Activated B cell treated with CpG ODN at 0.5 μM for 24 hours (primary cell): Measurements from ENCODE around the gene TECPR2. TPM values are rescaled to one million over a fixed set of nuclear protein-coding genes. Genes with fewer than 3 reads are reported as not detected.

ENCODE experiments used
- ATAC-seq: fragments of 200-7000 bp; cut with Tn5 transposase; one replicate; pipeline ENCODE4 v1.10.0; 2021; ENCODE audit warnings: low read depth, mild to moderate bottlenecking, moderate library complexity
- CTCF ChIA-PET: fragments of 350-600 bp; sonication (Branson Sonifier 250); formaldehyde crosslinking; loops from one replicate; lab custom pipeline; 2021; ENCODE audit warnings: antibody characterized with exemption; lab: Charles Lee
- POLR2A ChIA-PET: fragments of 350-600 bp; sonication (Branson Sonifier 250); formaldehyde crosslinking; loops from one replicate; lab custom pipeline; 2021; ENCODE audit warnings: antibody characterized with exemption; lab: Charles Lee
- DNase-seq: peaks from one replicate; pipeline ENCODE4 v3.0.0; 2022
- H3K27ac Mint-ChIP-seq: one replicate; pipeline ENCODE4 v1.8.0; 2020; ENCODE audit warnings: mixed read lengths
- H3K27me3 Mint-ChIP-seq: one replicate; pipeline ENCODE4 v1.8.0; 2021; ENCODE audit warnings: mixed read lengths
- H3K36me3 Mint-ChIP-seq: one replicate; pipeline ENCODE4 v1.8.0; 2021; ENCODE audit warnings: low read depth, mixed read lengths
- H3K4me1 Mint-ChIP-seq: one replicate; pipeline ENCODE4 v1.8.0; 2021; ENCODE audit warnings: mixed read lengths
- H3K4me3 Mint-ChIP-seq: one replicate; pipeline ENCODE4 v1.8.0; 2020; ENCODE audit warnings: mild to moderate bottlenecking, mixed read lengths
- H3K9me3 Mint-ChIP-seq: one replicate; pipeline ENCODE4 v1.8.0; 2020; ENCODE audit warnings: mixed read lengths
- intact Hi-C: fragments of 100-400 bp; cut with micrococcal nuclease; formaldehyde crosslinking; loops from one replicate; pipeline ENCODE4 v1.15.1; 2024
- total RNA-seq: library from RNA; stranded (reverse); gene quantifications from 2 replicates; pipeline ENCODE4 v1.2.3, GENCODE V29; 2022
- TF ChIP-seq, protein P1 (sequence below): fragments of 200-600 bp; IDR thresholded peaks from one replicate; pipeline ENCODE4 v1.8.0; 2022; ENCODE audit warnings: antibody characterized with exemption, mild to moderate bottlenecking

TECPR2 gene
- total RNA-seq, 1 donor from 2014 or later = 9.9 TPM

GRCh38 chr14:102532204-102532658 lies 169.5 kb downstream of the TECPR2 start:
- Mint-ChIP-seq H3K9me3 (no peaks in the 10 kb centered on the region), H3K27me3 (no peaks in the 10 kb centered on the region), H3K27ac (no peak overlapping the region), H3K4me1 (peaks cover 31% of the 10 kb centered on the region), H3K4me3 (no peak overlapping the region), H3K36me3 (no peaks in the 10 kb centered on the region)
- ChIA-PET POLR2A (no interaction called here), CTCF (no interaction called here)
- intact Hi-C loops = no loop called here
- ATAC-seq (no peak), DNase-seq (no peak)
- TF ChIP-seq, protein P1, sequence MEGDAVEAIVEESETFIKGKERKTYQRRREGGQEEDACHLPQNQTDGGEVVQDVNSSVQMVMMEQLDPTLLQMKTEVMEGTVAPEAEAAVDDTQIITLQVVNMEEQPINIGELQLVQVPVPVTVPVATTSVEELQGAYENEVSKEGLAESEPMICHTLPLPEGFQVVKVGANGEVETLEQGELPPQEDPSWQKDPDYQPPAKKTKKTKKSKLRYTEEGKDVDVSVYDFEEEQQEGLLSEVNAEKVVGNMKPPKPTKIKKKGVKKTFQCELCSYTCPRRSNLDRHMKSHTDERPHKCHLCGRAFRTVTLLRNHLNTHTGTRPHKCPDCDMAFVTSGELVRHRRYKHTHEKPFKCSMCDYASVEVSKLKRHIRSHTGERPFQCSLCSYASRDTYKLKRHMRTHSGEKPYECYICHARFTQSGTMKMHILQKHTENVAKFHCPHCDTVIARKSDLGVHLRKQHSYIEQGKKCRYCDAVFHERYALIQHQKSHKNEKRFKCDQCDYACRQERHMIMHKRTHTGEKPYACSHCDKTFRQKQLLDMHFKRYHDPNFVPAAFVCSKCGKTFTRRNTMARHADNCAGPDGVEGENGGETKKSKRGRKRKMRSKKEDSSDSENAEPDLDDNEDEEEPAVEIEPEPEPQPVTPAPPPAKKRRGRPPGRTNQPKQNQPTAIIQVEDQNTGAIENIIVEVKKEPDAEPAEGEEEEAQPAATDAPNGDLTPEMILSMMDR = no peak

GRCh38 chr14:102537981-102538601 lies 175.3 kb downstream of the TECPR2 start:
- TF ChIP-seq, protein P1 = no peak
- ATAC-seq = no peak
- peaks cover 3% of the 10 kb centered on the region for H3K27me3 Mint-ChIP-seq
- POLR2A ChIA-PET = no interaction called here
- no peak overlapping the region for H3K4me3 Mint-ChIP-seq
- no peaks in the 10 kb centered on the region for H3K36me3 Mint-ChIP-seq
- DNase-seq = no peak
- H3K27ac Mint-ChIP-seq = no peak overlapping the region
- H3K9me3 Mint-ChIP-seq = no peaks in the 10 kb centered on the region
- intact Hi-C loops = no loop called here
- H3K4me1 Mint-ChIP-seq = peaks cover 9% of the 10 kb centered on the region
- CTCF ChIA-PET = interaction anchor here (1.7 kb wide), 1 partner anchor 13 kb away, joined by 8 read pairs; no protein-coding TSS in a partner anchor

- Mint-ChIP-seq H3K27me3 (peaks cover 4% of the 10 kb centered on the region), H3K4me3 (no peak overlapping the region), H3K4me1 (peaks cover 2% of the 10 kb centered on the region), H3K9me3 (no peaks in the 10 kb centered on the region), H3K27ac (no peak overlapping the region), H3K36me3 (no peaks in the 10 kb centered on the region)
- intact Hi-C loops = no loop called here
- ATAC-seq = no peak
- ChIA-PET CTCF (no interaction called here), POLR2A (interaction anchor here (0.5 kb wide), 1 partner anchor 11 kb away, joined by 4 read pairs; no protein-coding TSS in a partner anchor)
- TF ChIP-seq, protein P1 = no peak
- DNase-seq = no peak
These were observed 176.1 kb downstream of the TECPR2 start for GRCh38 chr14:102538602-102539543.

DNA sequence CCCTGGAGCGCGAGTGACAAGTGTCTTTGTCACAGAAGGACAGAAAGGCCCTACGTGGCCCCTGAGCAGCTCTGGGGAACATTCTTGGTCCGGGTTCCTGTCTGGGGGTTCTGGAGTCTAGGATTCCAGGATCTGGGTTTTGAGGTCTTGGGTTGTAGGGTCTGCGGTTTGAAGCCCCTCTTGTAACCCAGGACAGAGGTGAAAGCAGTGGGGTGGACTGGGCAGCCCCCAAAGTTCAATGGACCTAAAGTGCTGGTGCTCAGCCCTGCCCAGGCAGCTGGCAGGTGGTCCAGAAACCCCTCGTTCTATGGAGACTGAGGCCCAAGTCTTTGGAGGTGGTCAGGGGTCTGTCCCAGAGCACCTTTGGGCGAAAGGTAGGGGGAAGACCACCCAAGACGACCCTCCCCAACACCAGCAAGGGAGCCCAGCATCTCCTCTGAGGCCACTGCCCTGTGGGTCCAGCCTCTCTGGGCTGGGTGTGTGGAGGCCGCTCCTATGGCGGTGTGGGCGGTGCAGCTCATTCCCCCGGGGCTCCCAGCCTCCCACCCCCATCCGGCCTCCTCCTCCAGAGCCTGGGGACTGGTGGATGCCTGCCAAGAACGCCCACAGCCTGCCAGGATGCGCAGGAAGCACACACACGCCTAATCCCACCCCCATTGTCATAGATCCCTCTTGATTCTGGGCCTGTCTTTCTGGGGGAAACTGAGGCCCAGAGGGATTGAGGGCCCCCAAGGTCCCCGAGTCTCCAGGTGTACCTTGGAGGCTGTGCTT lies 177.0 kb downstream of the TECPR2 start:
- Mint-ChIP-seq H3K9me3 (no peaks in the 10 kb centered on the region), H3K4me1 (peaks cover 2% of the 10 kb centered on the region), H3K4me3 (no peak overlapping the region), H3K27me3 (peaks cover 7% of the 10 kb centered on the region), H3K36me3 (no peaks in the 10 kb centered on the region), H3K27ac (no peak overlapping the region)
- intact Hi-C loops = no loop called here
- ChIA-PET CTCF (no interaction called here), POLR2A (interaction anchor here (0.5 kb wide), 1 partner anchor 10 kb away, joined by 4 read pairs; no protein-coding TSS in a partner anchor)
- ATAC-seq (no peak), DNase-seq (no peak)
- TF ChIP-seq, protein P1 = no peak
